Liver (tissue), 9 donors: ENCODE results near the gene UMODL1. TPM values are rescaled to one million over a fixed set of nuclear protein-coding genes. Genes with fewer than 3 reads are reported as not detected.

Source experiments
- DNase-seq: peaks from one replicate; pipeline ENCODE4 v3.0.0-alpha.2; 2017; ENCODE audit warnings: low spot score
- H3K27ac ChIP-seq, 2 donors: one replicate each; pipeline ENCODE4 v1.7.0; 2013; ENCODE audit warnings: inconsistent platforms in 2 of 2, low read length in 2 of 2, control low read depth in 1 of 2, low read depth in 1 of 2, mild to moderate bottlenecking in 1 of 2
- H3K27me3 ChIP-seq, 4 donors: one replicate each; pipeline versions ENCODE4 v1.6.1 to v1.7.0; 2013; ENCODE audit warnings: low read length in 3 of 4, inconsistent platforms in 1 of 4, mild to moderate bottlenecking in 1 of 4, moderate library complexity in 1 of 4; ENCODE audit not compliant: control insufficient read depth in 4 of 4, insufficient read depth in 4 of 4
- H3K36me3 ChIP-seq, 4 donors: one replicate each; pipeline versions ENCODE4 v1.6.1 to v1.7.0; 2013; ENCODE audit warnings: low read length in 3 of 4, mild to moderate bottlenecking in 3 of 4, low read depth in 1 of 4, moderate library complexity in 1 of 4; ENCODE audit not compliant: control insufficient read depth in 4 of 4, insufficient read depth in 3 of 4
- H3K4me1 ChIP-seq, 4 donors: one replicate each; pipeline versions ENCODE4 v1.6.1 to v1.7.0; 2013; ENCODE audit warnings: low read length in 3 of 4, mild to moderate bottlenecking in 3 of 4, moderate library complexity in 1 of 4; ENCODE audit not compliant: control insufficient read depth in 4 of 4, insufficient read depth in 4 of 4
- H3K4me3 ChIP-seq, 3 donors: one replicate each; pipeline versions ENCODE4 v1.6.1 to v1.7.0; 2013; ENCODE audit warnings: low read length in 3 of 3, control low read depth in 1 of 3, low read depth in 1 of 3, mild to moderate bottlenecking in 1 of 3
- H3K9ac ChIP-seq, 2 donors: one replicate each; pipeline ENCODE4 v1.7.0; 2013; ENCODE audit warnings: low read length in 2 of 2, mild to moderate bottlenecking in 2 of 2, moderate library complexity in 2 of 2, control low read depth in 1 of 2, low read depth in 1 of 2
- H3K9me3 ChIP-seq, 4 donors: one replicate each; pipeline versions ENCODE4 v1.6.1 to v1.7.0; 2013; ENCODE audit warnings: low read length in 3 of 4; ENCODE audit not compliant: control insufficient read depth in 4 of 4
- CTCF ChIP-seq: fragments of 150-350 bp; IDR thresholded peaks from 2 replicates; pipeline ENCODE4 v1.5.1; 2017; ENCODE audit warnings: improper control_type of control experiment, low read depth, low read length; ENCODE audit not compliant: missing input control
- EGR1 ChIP-seq, 2 donors: IDR thresholded peaks; 2 replicates each; pipeline ENCODE4 v1.6.1; 2016 to 2018; ENCODE audit warnings: antibody characterized with exemption in 2 of 2, low read depth in 2 of 2
- GABPA ChIP-seq, 2 donors: IDR thresholded peaks in 1 of 2; conservative IDR thresholded peaks in 1 of 2; 2 replicates each; pipeline ENCODE4 v1.6.1; 2016; ENCODE audit warnings: antibody characterized with exemption in 2 of 2, mild to moderate bottlenecking in 1 of 2, moderate library complexity in 1 of 2
- HNF4A ChIP-seq, 2 donors: conservative IDR thresholded peaks; 2 replicates each; pipeline ENCODE4 v1.6.1; 2016; ENCODE audit warnings: antibody characterized with exemption in 2 of 2, mild to moderate bottlenecking in 2 of 2
- JUND ChIP-seq, 2 donors: IDR thresholded peaks; 2 replicates each; pipeline ENCODE4 v1.6.1; 2016; ENCODE audit warnings: antibody characterized with exemption in 2 of 2
- NR2F2 ChIP-seq: IDR thresholded peaks from 2 replicates; pipeline ENCODE4 v1.6.1; 2016; ENCODE audit warnings: antibody characterized with exemption
- RAD21 ChIP-seq, 2 donors: IDR thresholded peaks; 2 replicates each; pipeline ENCODE4 v1.6.1; 2016; ENCODE audit warnings: antibody characterized with exemption in 2 of 2, mild to moderate bottlenecking in 2 of 2
- RXRA ChIP-seq, 2 donors: IDR thresholded peaks; 2 replicates each; pipeline ENCODE4 v1.6.1; 2017 to 2018; ENCODE audit warnings: antibody characterized with exemption in 2 of 2, mild to moderate bottlenecking in 1 of 2
- YY1 ChIP-seq: IDR thresholded peaks from 2 replicates; pipeline ENCODE4 v1.6.1; 2016; ENCODE audit warnings: antibody characterized with exemption, mild to moderate bottlenecking
- ZBTB33 ChIP-seq: IDR thresholded peaks from 2 replicates; pipeline ENCODE4 v1.6.1; 2016; ENCODE audit warnings: antibody characterized with exemption
- WGBS: extraction: QIAGEN DNeasy Blood & Tissue Kit; methylation state at CpG from one replicate; pipeline ENCODE4 v1.1.7; 2013; 5-methylcytosine and 5-hydroxymethylcytosine counted together
- polyA plus RNA-seq, 2 donors: library from polyadenylated mRNA; stranded (reverse) in 1 of 2; unstranded in 1 of 2; fragments of 200-250 nt in 1 of 2; fragments of >200 nt in 1 of 2; fragmentation: Nextera tagmentation in 1 of 2; extraction: Ambion mirVana in 1 of 2; gene quantifications; one replicate each; pipeline versions ENCODE4 v1.2.1 to v1.2.3, GENCODE V29; 2013 to 2015
- total RNA-seq, 2 donors: library from RNA; depleted of rRNA; stranded (reverse); fragments of >200 nt; gene quantifications; one replicate each; pipeline ENCODE4 v1.2.3, GENCODE V29; 2014
- donor health status: healthy.
- donor health status: healthy.
- donor health status: healthy.
- donor health status: healthy.
- donor health status: healthy.

The UMODL1 gene
- total and polyA plus RNA-seq, 4 donors: 0.08 to 0.14 (median 0.08) TPM; not detected in 1

GRCh38 chr21:42163511-42163863 is 92.4 kb downstream of the UMODL1 start:
- Histone ChIP-seq H3K9ac (no peak overlapping the region), H3K36me3 (no peaks in the 10 kb centered on the region), H3K27ac (no peak overlapping the region), H3K4me3 (no peak overlapping the region), H3K9me3 (no peaks in the 10 kb centered on the region), H3K4me1 (no peaks in the 10 kb centered on the region), H3K27me3 (peaks cover 0 to under 1% (median 0%) of the 10 kb centered on the region in 4 donors)
- DNase-seq: peak; percentile 27
- WGBS: 88% methylated on average over 10 of the region's 10 CpGs
- TF ChIP-seq ZBTB33: no peak
- TF ChIP-seq JUND (IDR thresholded peaks at IDR 0.05): no peak

DNA sequence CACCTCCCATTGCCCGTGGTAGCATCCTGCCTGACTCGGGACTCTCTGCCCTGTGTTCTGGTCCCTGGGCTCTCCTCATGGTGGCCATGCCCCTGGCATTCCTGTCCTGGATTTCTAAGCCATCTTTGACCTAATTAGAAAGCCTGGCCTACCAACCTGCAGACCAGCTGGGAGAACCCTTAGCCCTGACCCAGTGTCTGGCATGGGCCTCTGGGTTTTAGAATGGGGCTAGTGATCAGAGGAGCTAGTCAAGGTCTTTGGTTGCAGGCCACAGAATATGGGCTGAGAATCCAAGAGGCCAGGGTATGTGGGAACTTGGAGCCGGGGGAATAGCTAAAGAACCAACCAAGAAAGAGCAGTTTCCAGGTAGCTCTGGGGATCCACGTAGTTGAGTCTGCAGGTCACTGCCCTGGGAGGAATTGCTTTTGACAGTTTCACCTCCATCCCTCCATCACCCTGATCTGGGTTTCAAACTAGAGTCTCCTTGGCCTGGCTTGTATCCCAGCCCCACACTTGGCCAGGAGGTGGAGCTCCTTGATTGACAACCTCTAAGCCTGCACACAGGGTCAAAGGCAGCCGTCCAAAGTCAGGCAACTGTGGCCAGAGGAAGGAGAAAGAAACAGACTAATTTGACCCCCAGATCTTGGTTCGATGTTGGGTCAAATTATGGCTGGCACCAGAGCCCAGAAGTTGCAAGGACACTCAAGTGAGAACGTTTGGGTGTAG is 93.1 kb downstream of the UMODL1 start:
- H3K27ac ChIP-seq: no peak overlapping the region
- H3K36me3 ChIP-seq: no peaks in the 10 kb centered on the region
- 48% methylated on average over 7 of the region's 7 CpGs for WGBS
- TF ChIP-seq GABPA (IDR thresholded peaks at IDR 0.05 in 1 of 2, conservative IDR thresholded peaks at IDR 0.05 in 1 of 2) (no peak), EGR1 (IDR thresholded peaks at IDR 0.05; ENCODE audit: low read depth in 2 of 2) (no peak), NR2F2 (peak; percentile 22), RAD21 (IDR thresholded peaks at IDR 0.05) (peak; percentile 80 to 86), YY1 (no peak), RXRA (IDR thresholded peaks at IDR 0.05) (peak in 1 of 2 donors; percentile 24), CTCF (peak; percentile 40), HNF4A (conservative IDR thresholded peaks at IDR 0.05) (peak in 1 of 2 donors; percentile 27)
- no peaks in the 10 kb centered on the region for H3K9me3 ChIP-seq
- H3K27me3 ChIP-seq: no peaks in the 10 kb centered on the region
- no peak overlapping the region for H3K9ac ChIP-seq
- H3K4me1 ChIP-seq: no peaks in the 10 kb centered on the region
- no peak overlapping the region for H3K4me3 ChIP-seq
- peak; percentile 54 for DNase-seq

- no peak overlapping the region for H3K27ac ChIP-seq
- TF ChIP-seq NR2F2 (peak; percentile 5), JUND (IDR thresholded peaks at IDR 0.05) (no peak)
- WGBS: 62% methylated on average over 4 of the region's 4 CpGs
- no peak overlapping the region for H3K9ac ChIP-seq
- H3K4me3 ChIP-seq: no peak overlapping the region
- no peaks in the 10 kb centered on the region for H3K36me3 ChIP-seq
- H3K4me1 ChIP-seq: no peaks in the 10 kb centered on the region
- DNase-seq: no peak
- H3K9me3 ChIP-seq: no peaks in the 10 kb centered on the region
- H3K27me3 ChIP-seq: no peaks in the 10 kb centered on the region
Observed at GRCh38 chr21:42164818-42165217, 93.7 kb downstream of the UMODL1 start.
